GM21723 (cell line): ENCODE data around the gene FPGS.
"Not testable (repeated sequence)": the region's sequence is repeated elsewhere in the genome, so short reads cannot be mapped to it uniquely, and the experiment has no call there.

Experiments
- ATAC-seq: cut with Tn5 transposase; IDR thresholded peaks from one replicate; pipeline ENCODE4 v1.9.1; 2021; ENCODE audit warnings: mild to moderate bottlenecking, moderate library complexity; ENCODE audit not compliant: unreplicated experiment

The FPGS gene

DNA sequence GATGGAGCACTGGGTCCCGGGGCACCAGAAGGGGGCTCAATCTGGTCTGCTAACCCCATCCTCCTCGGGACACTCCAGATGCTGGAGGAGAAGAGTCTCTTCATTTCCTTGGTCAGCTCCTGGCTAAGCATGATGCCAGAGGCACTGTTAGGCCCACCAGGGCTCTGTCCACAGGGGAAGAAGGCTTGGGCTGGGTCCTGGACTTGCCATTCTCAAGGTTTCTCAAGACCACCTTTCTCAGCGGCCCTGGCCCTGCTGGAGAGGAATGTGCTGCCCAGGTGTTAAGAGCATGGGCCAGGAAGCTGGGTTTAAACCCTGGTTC, 32.1 kb upstream of the FPGS start:
- no peak for ATAC-seq

DNA sequence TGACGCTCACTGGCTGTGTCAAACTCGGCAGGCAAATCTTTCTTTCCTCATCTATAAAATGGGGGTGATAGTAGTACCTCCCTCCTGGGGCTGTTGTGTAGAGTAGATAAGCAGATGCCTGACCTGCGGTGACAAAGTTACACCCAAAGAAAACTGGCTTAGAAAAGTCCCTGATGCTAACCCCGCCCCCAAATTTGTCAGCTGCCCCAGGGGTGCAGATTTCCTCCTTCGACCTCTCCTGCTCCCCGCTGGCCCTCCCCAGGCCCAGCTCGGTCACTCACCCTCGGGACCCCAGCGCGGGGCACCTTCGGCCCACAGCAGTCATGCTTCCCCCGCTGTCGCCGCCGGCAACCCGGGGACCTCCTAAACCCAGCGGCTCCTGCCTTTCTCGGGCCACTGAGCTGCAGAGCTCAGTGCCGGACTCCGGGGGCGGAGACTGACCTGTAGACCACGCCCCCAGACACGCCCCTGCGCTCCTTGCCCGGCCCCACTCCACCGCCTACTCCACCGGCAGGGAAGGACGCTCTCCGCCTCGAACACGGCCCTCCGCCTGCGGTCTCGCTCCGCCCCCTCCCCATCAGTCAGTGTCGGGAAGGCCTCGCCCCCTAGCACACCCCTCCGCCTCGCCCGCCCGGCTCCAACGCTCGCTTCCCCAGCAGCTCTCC, 31.6 kb upstream of the FPGS start:
- peak; percentile 81 for ATAC-seq

DNA sequence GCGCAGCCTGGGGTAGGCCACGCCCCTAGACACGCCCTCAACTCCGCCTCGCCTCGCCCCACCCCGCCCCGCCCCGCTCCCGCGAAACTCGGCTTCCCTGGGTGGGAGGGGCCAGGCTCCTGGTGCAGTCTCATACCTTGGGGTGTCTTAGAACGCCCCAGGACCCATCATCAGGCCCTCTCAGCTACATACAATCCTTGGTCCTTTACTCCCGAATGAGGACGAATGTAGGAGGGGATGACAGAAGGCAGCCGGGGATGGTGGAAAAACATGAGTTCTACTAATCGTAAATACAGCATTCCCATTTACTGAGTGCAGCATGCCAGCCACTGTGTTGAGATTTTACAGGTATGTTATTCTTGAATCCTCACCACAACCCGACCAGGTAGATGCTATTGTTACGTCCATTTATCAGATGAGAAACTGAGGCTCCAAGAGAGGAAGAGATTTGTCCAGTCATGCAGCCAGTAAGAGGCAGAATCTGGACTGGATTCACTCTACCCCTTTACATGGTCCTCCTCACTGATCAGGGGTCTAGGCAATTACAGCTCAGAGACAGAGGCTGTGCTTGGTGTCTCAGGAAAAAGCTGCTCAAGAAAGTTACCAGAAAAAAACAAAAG, 31.0 kb upstream of the FPGS start:
- no peak for ATAC-seq

DNA sequence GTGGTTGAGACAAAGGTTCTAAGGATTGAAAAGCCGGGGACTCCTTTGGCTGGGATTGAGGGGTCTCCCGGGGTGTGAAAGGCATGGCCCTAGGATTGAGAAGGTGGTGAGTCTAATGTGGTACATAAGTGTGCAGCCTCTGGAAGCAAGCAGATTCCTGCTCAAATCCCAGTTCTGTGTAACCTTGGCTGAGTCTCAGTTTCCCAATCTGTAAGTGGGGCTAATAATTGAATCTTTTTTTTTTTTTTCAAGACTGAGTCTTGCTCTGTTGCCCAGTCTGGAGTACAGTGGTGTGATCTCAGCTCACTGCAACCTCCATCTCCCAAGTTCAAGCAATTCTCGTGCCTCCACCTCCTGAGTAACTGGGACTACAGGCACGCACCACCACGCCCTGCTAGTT, 30.1 kb upstream of the FPGS start:
- no peak for ATAC-seq

DNA sequence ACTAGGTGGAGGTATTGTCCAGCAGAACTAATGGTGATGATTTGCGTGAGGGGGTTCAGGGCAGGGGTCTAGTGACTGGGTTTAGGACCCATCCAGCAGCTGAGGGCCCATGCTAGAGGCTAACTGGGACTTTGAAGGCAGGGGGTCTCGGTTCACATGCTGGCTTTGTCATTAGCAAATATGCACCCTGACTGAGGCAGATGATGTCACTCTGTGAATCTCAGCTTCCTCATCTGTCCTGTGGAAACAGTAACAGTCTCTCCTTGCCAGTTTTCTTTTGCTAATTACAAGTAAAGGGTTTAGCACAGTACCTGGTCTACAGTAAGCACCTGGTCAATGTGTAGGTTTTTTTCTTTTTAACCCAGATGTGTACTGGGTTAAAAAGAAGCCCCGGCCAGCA, 29.4 kb upstream of the FPGS start:
- no peak for ATAC-seq

DNA sequence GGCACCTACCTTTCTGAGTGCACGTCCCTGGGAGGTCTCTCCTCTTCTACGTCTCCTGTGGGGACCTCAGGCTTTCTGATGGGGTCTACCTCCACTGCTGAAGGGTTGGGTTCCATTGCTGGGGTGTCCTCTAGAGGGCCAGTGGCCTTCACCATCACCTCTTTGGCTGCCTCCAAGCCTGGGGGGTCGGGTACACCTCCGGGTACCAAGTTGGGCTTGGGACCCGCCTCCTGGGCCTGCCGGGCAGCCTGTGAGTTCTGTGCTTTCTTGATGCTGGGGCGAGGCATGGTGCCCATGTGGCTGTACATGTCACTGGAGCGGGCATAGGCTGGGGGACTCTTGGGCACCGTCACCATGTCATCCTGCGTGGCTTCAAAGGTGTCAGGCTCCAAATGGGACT, 28.7 kb upstream of the FPGS start:
- ATAC-seq, result no peak

DNA sequence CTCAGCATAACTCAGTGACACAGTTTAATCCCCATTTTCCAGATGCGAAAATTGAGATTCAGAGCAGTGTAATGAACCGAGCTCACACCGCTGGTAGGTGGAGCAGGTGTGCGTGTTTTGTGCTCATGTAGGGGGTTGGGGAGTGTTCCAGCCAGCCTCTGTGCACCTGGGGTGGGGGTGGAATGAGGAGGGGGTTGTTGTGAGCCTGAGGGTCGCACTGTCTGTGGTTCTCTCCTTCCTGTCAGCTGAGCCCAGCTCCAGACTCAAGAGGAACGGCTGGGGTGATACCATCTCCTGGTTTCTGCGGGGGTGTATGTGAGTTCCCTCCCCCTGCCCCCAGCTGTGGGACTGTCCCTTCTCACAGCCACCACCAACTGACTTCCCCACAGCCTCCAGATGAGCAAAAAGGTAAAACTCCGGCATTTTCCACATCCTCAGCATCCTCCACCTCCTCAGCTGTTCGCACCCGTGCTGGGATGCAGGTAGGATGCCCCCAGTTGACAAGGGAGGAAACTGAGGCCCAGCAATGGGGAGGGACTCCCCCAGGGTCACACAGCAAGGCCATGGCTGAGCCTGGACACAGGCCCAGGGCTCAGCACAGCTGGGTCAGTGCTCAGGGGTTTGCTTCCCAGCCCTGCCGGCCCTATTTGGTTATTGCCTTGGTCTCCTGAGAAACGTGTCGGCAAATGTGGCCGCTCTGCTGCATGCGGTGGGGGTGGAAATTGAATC, 26.3 kb upstream of the FPGS start:
- no peak for ATAC-seq

DNA sequence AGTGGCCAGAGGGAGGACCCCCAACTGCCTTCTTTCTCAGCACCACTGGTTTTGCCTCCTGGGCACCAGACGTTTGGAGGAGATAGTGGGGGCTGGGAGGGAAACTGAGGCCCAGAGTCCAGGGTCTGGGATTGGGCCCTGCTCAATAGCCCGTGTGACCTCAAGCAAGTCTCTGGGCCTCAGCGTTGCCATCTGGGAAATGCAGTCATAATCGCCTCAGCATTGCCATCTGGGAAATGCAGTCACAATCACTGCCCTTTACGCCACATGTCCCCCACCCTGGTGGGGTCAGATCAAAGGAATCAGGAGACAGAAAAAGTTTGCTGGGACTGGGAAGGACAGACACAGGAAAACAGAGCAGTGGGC, 25.8 kb upstream of the FPGS start:
- no peak for ATAC-seq

DNA sequence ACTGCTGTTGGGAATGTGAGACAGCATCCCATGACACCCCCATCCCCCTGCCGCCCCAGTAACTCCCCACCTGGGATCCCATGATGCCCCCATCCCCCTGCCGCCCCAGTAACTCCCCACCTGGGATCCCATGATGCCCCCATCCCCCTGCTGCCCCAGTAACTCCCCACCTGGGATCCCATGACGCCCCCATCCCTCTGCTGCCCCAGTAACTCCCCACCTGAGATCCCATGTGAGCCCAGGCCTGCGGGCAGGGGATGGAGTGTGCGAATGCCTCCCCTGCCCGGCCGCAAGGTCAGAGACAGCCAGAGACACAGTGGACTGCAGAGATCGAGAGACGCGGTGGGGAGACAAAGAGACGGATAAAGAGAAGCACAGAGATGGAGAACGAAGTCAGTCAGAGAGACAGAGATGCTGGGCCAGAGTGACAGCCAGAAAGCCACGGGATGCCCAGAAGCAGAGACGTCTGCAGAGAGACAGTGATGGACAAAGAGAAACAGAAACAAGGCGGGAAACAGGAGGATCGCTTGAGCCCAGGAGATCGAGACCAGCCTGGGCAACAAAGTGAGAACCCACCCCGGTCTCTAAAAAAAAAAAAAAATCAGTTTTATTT, 25.2 kb upstream of the FPGS start:
- ATAC-seq, result no peak

DNA sequence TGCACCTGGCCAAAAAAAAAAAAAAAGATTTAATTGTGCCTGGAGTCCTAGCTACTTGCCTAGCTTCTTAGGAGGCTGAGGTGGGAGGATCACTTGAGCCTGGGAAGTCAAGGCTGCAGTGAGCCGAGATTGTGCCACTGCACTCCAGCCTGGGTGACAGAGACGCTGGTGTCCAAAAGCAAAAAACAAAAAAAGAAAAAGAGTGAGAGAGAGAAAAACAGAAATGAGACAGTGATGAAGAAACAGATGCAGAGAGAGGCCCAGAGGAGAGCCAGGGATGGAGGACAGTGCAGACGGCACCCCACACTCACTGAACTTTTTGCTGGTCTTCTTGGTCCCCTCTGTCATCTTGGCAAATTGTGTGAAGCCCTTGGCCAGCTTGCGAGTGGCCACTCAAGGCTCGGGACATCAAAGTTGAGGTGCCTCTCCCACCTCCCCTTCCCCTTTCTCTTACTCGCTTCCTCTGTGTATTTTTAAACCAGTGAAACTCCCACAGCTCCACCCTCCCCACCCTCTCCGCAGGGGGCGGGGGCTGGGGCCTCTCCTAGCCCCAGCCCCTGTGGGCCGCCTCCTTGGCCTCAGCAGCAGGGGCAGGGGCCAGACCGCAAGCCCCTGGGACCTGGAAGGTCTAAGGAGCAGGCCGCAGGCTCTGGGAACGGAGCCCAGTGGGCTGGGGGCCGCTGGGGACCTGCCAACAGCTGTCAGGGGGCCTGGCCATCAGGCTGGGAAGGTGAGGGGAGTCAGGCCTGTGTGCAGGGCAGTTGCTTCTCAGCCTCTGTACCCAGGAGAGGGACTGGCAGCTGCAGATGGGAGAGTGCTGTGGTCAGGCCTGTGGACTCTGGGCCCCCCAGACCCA, 24.2 kb upstream of the FPGS start, which contains the start of gene SH2D3C:
Gene SH2D3C, minus strand, starts transcription at position 387 of the 856 bp plus-strand sequence. Its CDS starts 39 bp downstream, at position 348.
- peak; percentile 42 for ATAC-seq

DNA sequence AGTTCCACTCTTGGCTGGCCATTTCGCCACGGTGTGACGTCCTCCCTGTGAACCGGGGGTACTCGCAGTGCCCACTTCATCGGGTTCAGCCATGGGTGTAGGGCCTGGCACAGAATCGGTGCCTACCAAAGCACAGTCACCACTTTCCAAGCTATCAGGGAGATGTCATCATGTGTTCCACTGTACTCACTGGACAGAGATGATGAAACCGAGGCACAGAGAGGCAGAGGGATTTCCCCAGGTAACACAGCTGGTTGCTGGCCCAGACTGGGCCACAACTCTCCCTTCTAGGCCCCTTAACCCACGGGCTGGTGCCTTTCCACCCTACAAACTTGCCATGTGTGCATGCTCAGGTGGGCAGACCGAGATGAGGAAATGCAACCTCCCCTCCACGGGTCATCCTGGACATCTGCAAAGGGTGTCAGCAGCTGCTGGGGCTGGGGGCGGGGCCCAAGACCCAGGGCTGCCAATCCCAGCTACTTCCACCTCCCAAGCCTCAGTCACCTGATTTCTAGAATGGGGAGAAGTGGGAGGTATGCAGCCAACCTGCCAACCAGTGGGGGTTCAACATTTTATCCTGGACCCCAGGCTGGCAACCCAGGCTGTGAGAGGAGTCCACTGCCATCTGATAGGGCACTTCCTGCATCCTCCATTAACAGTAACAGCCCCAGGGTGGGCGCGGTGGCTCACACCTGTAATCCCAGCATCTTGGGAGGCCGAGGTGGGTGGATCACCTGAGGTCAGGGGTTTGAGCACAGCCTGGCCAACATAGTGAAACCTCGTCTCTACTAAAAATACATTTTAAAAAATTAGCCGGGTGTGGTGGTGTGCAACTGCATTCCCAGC, 23.3 kb upstream of the FPGS start:
- peak; percentile 53 for ATAC-seq

DNA sequence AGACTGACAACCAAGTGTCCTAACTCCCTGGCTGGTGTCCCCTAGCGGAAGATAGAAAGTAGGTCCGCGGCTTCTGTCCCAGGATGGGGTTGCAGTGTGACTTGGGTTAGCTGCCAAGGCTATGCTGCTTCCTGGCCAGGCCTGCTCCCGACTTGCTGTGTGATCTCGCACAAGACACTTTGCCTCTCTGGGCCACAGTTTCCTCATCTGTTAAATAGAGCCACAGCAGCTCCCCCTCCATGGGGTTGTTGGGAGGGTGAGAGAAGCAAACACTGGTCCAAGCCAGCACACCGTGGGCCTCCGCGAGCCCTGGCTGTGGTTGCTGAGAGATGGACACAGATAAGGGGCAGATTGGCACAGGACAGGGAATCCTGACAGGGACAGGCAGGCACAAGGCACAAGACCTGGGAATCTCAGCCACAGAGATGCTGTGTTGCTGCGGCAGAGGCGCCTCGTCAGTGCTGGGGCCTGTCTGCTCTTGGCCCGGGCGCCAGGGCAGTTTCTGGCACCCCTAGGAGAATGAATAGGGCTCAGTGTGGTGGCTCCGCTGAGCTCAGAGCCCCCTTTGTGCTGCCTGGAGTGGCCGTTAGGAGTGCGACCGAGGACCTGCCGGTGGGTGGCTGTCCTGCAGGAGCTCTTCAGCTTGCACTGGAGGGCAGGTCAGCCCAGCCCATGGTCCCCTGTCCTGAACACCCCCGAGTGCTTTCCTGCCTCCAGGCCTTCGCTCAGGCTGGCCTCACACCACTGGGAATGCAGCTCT, 22.4 kb upstream of the FPGS start:
- ATAC-seq, result no peak

DNA sequence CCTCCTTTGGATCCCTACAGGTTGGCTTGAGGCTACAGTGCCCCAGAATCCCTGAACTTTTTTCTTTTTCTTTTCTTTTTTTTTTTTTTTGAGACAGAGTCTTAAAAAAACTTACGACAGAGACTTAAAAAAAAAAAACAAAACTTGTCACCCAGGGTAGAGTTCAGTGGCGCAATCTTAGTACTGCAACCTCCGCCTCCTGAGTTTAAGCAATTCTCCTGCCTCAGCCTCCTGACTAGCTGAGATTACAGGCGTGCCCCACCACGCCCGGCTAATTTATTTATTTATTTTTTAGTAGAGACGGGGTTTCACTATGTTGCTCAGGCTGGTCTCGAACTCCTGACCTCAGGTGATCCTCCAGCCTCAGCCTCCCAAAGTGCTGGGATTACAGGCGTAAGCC, 21.8 kb upstream of the FPGS start:
- not testable (repeated sequence) for ATAC-seq

DNA sequence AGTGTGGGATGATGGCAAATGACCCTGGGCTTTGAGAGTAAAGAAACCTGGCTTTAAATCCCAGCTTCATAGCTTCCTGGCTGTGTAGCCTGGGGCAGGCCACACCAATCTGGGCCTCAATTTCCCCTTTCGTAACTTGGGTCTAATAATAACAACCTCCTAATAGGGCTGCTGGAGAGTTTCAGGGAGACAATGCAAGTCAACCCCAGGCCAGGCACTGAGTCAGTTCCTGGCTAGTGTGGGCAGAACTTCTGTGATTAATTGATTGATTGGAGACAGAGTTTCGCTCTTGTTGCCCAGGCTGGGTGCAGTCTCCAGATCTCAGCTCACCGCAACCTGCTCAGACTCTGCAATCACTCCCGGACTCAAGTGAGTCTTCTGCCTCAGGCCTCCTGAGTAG, 20.9 kb upstream of the FPGS start:
- no peak for ATAC-seq

DNA sequence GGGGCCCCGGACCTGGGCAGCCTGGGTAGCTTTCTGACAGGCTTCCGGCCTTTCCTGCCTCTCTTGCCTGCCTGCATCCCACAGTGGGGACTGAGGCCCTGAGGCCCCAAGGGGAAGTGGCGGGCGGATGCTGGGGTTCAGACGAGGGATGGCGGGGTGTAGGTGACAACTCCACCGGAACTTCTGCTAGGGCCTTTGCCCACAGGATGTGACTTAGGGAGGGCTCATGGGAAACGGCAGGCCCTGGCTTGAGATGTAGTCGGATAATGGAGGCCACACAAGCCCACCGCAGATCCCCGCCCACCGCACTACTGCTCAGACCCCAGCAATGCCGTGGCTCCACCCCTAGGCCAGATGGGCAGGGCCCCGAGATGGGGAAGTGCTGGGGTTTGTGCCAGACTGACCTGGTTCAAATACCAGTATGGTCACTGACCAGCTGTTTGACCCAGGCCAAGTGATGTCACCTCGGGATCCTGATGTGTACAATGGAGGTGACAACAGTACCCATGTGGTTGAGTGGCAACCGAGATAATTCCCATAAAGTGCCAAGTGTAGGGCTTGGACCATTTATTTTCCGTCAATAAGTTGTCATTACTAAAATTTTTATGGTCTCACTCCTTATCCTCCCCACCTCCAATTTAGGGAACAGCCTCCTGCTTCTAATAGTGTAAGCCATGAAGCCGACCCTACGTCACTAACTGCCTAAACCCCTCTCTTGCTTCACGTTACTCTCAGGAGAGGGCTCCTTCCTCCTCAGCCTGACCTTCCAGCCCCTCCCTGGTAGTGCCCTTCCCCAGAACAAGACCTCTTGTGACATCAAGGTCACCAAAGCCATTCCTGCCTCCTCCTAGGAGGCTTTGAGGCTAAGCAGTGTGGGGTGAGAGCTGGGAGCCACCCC, 19.3 kb upstream of the FPGS start:
- ATAC-seq, result no peak

DNA sequence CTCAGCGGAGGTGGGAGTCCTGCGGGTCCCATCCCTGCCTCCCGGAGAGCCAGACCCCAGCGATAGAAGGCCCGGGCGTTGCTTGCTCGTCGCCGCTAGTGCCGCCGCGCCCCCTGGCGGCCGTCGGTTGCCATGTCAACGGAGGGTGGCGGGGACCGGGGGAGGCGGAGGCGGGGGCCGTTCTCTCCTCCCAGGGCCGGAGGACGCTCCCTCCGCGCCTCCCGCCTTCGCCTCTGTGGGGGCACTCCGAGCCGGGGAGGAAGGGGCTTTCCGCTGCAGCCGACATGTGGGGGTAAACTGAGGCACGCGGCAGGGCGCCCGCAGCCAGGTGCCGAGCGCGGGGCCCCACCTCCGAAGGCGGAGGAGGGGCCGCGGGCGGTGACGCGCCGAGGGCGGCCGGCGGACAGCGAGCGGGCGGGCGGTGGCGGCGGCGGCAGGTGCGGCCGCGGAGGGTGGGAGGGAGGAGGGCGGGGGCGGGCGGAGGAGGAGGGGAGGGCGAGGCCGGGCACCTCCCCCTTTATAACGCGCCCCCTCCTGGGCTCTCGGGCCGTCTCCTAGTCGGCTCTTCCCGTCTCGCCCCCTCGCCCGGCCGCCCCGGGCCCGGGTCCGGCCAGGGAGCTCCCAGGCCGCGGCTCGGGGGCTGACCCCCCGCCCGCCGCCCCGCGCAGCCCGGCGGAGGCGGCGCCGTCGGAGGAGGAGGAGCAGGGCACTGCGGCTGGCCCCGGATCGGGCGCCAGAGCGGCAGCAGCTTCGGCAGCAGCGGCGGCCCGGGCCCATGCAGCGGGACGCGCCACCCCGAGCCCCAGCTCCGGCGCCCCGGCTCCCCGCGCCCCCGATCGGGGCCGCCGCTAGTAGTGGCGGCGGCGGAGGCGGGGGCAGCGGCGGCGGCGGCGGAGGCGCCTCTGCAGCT, 17.4 kb upstream of the FPGS start:
- peak; percentile 45 for ATAC-seq
